ENCODE results near the gene SEM1. TPM values are rescaled to one million over a fixed set of nuclear protein-coding genes. Genes with fewer than 3 reads are reported as not detected.

Gene SEM1
- total and polyA plus RNA-seq, 7 donors: 16.3 to 102 (median 37.0) TPM

- 16 to 67% methylated on average over 3 of the region's 3 CpGs for WGBS, 2 donors
- TF ChIP-seq, protein P1, sequence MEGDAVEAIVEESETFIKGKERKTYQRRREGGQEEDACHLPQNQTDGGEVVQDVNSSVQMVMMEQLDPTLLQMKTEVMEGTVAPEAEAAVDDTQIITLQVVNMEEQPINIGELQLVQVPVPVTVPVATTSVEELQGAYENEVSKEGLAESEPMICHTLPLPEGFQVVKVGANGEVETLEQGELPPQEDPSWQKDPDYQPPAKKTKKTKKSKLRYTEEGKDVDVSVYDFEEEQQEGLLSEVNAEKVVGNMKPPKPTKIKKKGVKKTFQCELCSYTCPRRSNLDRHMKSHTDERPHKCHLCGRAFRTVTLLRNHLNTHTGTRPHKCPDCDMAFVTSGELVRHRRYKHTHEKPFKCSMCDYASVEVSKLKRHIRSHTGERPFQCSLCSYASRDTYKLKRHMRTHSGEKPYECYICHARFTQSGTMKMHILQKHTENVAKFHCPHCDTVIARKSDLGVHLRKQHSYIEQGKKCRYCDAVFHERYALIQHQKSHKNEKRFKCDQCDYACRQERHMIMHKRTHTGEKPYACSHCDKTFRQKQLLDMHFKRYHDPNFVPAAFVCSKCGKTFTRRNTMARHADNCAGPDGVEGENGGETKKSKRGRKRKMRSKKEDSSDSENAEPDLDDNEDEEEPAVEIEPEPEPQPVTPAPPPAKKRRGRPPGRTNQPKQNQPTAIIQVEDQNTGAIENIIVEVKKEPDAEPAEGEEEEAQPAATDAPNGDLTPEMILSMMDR (IDR thresholded peaks at IDR 0.05): no peak
- TF ChIP-seq POLR2AphosphoS5 (IDR thresholded peaks at IDR 0.05) (no peak), POLR2A (IDR thresholded peaks at IDR 0.05) (no peak), EP300 (IDR thresholded peaks at IDR 0.05) (no peak)
These were observed 11.8 kb downstream of the SEM1 start for GRCh38 chr7:96697822-96698221.

GRCh38 chr7:96695581-96695980 is 14.1 kb downstream of the SEM1 start:
- intact Hi-C loops (cut with DNase I): no loop called here
- Histone ChIP-seq H3K27me3 (no peaks in the 10 kb centered on the region), H3K4me3 (no peak overlapping the region), H3K36me3 (peaks cover 0 to 28% (median 0%) of the 10 kb centered on the region in 4 donors), H3K9me3 (no peaks in the 10 kb centered on the region), H3K4me1 (peaks cover 0 to 59% (median 22%) of the 10 kb centered on the region in 4 donors), H3K27ac (no peak overlapping the region)
- no peak for DNase-seq
- TF ChIP-seq POLR2A (IDR thresholded peaks at IDR 0.05) (no peak), EP300 (IDR thresholded peaks at IDR 0.05) (no peak), POLR2AphosphoS5 (IDR thresholded peaks at IDR 0.05) (no peak)
- TF ChIP-seq, protein P1 (IDR thresholded peaks at IDR 0.05): no peak
- 81 to 96% methylated on average over 1 of the region's 1 CpG for WGBS, 2 donors

More at GRCh38 chr7:96697822-96698221, 11.8 kb downstream of the SEM1 start:
- Histone ChIP-seq H3K27ac (no peak overlapping the region), H3K36me3 (peaks cover 0 to 15% (median 0%) of the 10 kb centered on the region in 4 donors), H3K9me3 (no peaks in the 10 kb centered on the region), H3K27me3 (no peaks in the 10 kb centered on the region), H3K4me1 (peaks cover 0 to 52% (median 27%) of the 10 kb centered on the region in 4 donors), H3K4me3 (no peak overlapping the region)
- DNase-seq: no peak
- intact Hi-C loops (cut with DNase I): no loop called here

DNA sequence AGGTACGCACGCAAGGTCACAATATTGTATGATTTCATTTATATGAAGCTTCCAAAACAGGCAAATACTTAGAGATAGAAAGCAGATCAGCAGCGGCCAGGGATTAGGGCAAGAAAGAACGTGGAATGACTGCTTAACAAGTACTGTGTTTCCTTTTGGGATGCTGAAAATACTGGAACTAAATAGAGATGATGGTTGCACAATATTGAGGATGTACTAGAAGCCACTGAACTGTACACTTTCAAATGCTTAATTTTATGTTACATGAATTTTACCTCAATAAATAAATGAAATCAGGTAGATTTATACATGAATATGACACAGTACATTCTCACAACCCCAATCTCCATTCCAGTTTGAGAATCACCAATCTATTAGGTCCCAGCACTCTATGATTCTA is 15.6 kb downstream of the SEM1 start:
- Histone ChIP-seq H3K4me3 (no peak overlapping the region), H3K36me3 (peaks cover 0 to 28% (median 0%) of the 10 kb centered on the region in 4 donors), H3K9me3 (no peaks in the 10 kb centered on the region), H3K4me1 (peaks cover 0 to 63% (median 22%) of the 10 kb centered on the region in 4 donors), H3K27me3 (no peaks in the 10 kb centered on the region), H3K27ac (no peak overlapping the region)
- no peak for DNase-seq
- intact Hi-C loops (cut with DNase I): no loop called here
- TF ChIP-seq EP300 (IDR thresholded peaks at IDR 0.05) (no peak), POLR2A (IDR thresholded peaks at IDR 0.05) (no peak), POLR2AphosphoS5 (IDR thresholded peaks at IDR 0.05) (no peak)
- TF ChIP-seq, protein P1 (IDR thresholded peaks at IDR 0.05): no peak
- 94 to 95% methylated on average over 4 of the region's 4 CpGs for WGBS, 2 donors

DNA sequence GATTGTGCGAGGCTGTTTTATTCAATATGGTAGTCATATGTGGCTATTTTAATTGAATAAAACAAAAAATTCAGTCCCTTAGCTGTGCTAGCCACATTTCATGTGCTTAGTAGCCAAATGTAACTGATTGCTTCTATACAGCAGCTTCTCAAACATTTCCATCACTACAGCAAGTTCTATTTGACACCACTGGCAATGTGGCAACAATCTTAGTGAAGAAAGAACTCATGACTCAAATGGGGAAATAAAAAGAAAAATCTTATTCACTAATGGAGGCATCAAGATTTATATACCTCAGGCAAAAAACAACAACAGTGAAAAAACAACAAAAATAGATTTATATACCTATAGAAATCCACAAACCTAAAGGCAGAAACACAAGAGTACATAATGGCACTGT is 17.9 kb downstream of the SEM1 start:
- Histone ChIP-seq H3K27ac (no peak overlapping the region), H3K36me3 (peaks cover 0 to 39% (median 0%) of the 10 kb centered on the region in 4 donors), H3K9me3 (no peaks in the 10 kb centered on the region), H3K27me3 (no peaks in the 10 kb centered on the region), H3K4me1 (peaks cover 0 to 50% (median 19%) of the 10 kb centered on the region in 4 donors), H3K4me3 (no peak overlapping the region)
- intact Hi-C loops (cut with DNase I): no loop called here
- TF ChIP-seq EP300 (IDR thresholded peaks at IDR 0.05) (no peak), POLR2AphosphoS5 (IDR thresholded peaks at IDR 0.05) (no peak)
- no peak for DNase-seq
- 97 to 99% methylated on average over 1 of the region's 1 CpG for WGBS, 2 donors

GRCh38 chr7:96689414-96689813 is 20.2 kb downstream of the SEM1 start:
- no peak for DNase-seq
- Histone ChIP-seq H3K27me3 (no peaks in the 10 kb centered on the region), H3K4me1 (peaks cover 0 to 27% (median 0%) of the 10 kb centered on the region in 4 donors), H3K36me3 (peaks cover 0 to 35% (median 0%) of the 10 kb centered on the region in 4 donors), H3K4me3 (no peak overlapping the region), H3K9me3 (no peaks in the 10 kb centered on the region), H3K27ac (no peak overlapping the region)
- TF ChIP-seq EP300 (IDR thresholded peaks at IDR 0.05) (no peak), POLR2AphosphoS5 (IDR thresholded peaks at IDR 0.05) (no peak), POLR2A (IDR thresholded peaks at IDR 0.05) (no peak)
- TF ChIP-seq, protein P1 (IDR thresholded peaks at IDR 0.05): no peak
- intact Hi-C loops (cut with DNase I): no loop called here
- 80 to 93% methylated on average over 1 of the region's 1 CpG for WGBS, 2 donors

Measured in sigmoid colon (tissue), 7 donors.